Measurements from ENCODE around the gene STX8.
"Not testable (repeated sequence)": the region's sequence is repeated elsewhere in the genome, so short reads cannot be mapped to it uniquely, and the experiment has no call there.

The STX8 gene

GRCh38 chr17:9382626-9383025 is 193.0 kb downstream of the STX8 start:
- DNase-seq = no peak

GRCh38 chr17:9381068-9381467 is 194.6 kb downstream of the STX8 start:
- no peak for DNase-seq

GRCh38 chr17:9380361-9380760 is 195.3 kb downstream of the STX8 start:
- no peak for DNase-seq

GRCh38 chr17:9376177-9376576 is 199.4 kb downstream of the STX8 start:
- DNase-seq = not testable (repeated sequence)

GRCh38 chr17:9371019-9371418 is 204.6 kb downstream of the STX8 start:
- DNase-seq = no peak

- no peak for DNase-seq
Measured at GRCh38 chr17:9370467-9370866, 205.2 kb downstream of the STX8 start.

GRCh38 chr17:9368631-9369030 is 207.0 kb downstream of the STX8 start:
- DNase-seq = no peak

- DNase-seq = no peak
Measured at GRCh38 chr17:9367156-9367555, 208.5 kb downstream of the STX8 start.

- no peak for DNase-seq
Measured at GRCh38 chr17:9364837-9365430, 210.7 kb downstream of the STX8 start.

- DNase-seq = no peak
Measured at GRCh38 chr17:9363440-9364350, 211.9 kb downstream of the STX8 start.

- DNase-seq = no peak
Measured at GRCh38 chr17:9361188-9361955, 214.2 kb downstream of the STX8 start.

- no peak for DNase-seq
Measured at GRCh38 chr17:9360677-9361081, 214.9 kb downstream of the STX8 start.

GRCh38 chr17:9356488-9356911 is 219.1 kb downstream of the STX8 start:
- DNase-seq = no peak

GRCh38 chr17:9355846-9356245 is 219.8 kb downstream of the STX8 start:
- no peak for DNase-seq

- DNase-seq = not testable (repeated sequence)
Measured at GRCh38 chr17:9355231-9355630, 220.4 kb downstream of the STX8 start.

GRCh38 chr17:9350080-9350479 is 225.5 kb downstream of the STX8 start:
- no peak for DNase-seq

- DNase-seq = no peak
Measured at GRCh38 chr17:9346296-9346926, 229.2 kb downstream of the STX8 start.

GRCh38 chr17:9343516-9343915 is 232.1 kb downstream of the STX8 start:
- no peak for DNase-seq

GRCh38 chr17:9342225-9342624 is 233.4 kb downstream of the STX8 start:
- DNase-seq = no peak

- DNase-seq = no peak
Measured at GRCh38 chr17:9339958-9340357, 235.7 kb downstream of the STX8 start.

- DNase-seq = not testable (repeated sequence)
Measured at GRCh38 chr17:9339482-9339881, 236.1 kb downstream of the STX8 start.

- DNase-seq = no peak
Measured at GRCh38 chr17:9336817-9337216, 238.8 kb downstream of the STX8 start.
